Prostate gland (tissue), 2 donors: Measurements from ENCODE around the gene CCNC.

Experiments used
- POLR2A ChIP-seq: fragments of 450-650 bp; IDR thresholded peaks from one replicate; pipeline ENCODE4 v1.6.1; 2016; ENCODE audit warnings: antibody characterized with exemption, mild to moderate bottlenecking
- POLR2AphosphoS5 ChIP-seq: sonication (generic); formaldehyde crosslinking; IDR thresholded peaks from one replicate; pipeline ENCODE4 v1.6.1; 2017; ENCODE audit warnings: antibody characterized with exemption
- TF ChIP-seq, protein P1 (sequence below), 4 experiments: fragments of 200-600 bp in 2 of 4; fragments of 450-650 bp in 2 of 4; sonication (generic) in 2 of 4; IDR thresholded peaks; 1 replicate in 3 of 4; 2 replicates in 1 of 4; pipeline ENCODE4 v1.5.1; 2016 to 2019; ENCODE audit warnings: antibody characterized with exemption in 4 of 4, mild to moderate bottlenecking in 2 of 4, moderate library complexity in 2 of 4

DNA sequence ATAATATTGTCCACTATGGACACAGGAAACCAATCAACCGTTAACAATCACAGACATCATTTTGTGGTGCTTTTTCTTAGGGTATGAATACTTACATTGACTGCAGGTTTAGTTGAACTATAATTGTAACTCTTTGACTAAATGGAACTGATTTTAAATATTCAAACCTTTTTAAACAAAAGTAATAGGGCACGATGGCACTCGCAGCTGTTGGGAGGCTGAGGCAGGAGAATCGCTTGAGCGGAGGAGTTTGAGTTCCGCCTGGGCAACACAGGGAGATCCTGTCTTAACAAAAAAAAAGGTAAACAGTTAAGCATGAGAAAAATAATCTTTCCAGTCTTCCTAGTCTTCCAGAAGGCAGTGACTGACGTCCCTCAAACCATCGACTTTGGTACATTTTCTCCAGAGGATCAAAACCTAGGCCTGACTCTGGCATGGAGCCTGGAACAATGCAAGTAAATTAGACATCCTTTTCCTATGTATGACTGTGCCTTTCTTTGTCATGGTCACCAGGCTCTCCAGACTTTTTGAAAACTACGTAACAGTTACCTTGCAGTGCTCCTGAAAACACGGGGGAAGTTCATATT, 21.5 kb upstream of the CCNC start:
- TF ChIP-seq POLR2A (no peak), POLR2AphosphoS5 (no peak)
- TF ChIP-seq, protein P1, sequence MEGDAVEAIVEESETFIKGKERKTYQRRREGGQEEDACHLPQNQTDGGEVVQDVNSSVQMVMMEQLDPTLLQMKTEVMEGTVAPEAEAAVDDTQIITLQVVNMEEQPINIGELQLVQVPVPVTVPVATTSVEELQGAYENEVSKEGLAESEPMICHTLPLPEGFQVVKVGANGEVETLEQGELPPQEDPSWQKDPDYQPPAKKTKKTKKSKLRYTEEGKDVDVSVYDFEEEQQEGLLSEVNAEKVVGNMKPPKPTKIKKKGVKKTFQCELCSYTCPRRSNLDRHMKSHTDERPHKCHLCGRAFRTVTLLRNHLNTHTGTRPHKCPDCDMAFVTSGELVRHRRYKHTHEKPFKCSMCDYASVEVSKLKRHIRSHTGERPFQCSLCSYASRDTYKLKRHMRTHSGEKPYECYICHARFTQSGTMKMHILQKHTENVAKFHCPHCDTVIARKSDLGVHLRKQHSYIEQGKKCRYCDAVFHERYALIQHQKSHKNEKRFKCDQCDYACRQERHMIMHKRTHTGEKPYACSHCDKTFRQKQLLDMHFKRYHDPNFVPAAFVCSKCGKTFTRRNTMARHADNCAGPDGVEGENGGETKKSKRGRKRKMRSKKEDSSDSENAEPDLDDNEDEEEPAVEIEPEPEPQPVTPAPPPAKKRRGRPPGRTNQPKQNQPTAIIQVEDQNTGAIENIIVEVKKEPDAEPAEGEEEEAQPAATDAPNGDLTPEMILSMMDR (IDR thresholded peaks at IDR 0.05) = no peak
